Epithelial cell of umbilical artery (primary cell): ENCODE results near the gene RET. TPM values are rescaled to one million over a fixed set of nuclear protein-coding genes. Genes with fewer than 3 reads are reported as not detected.

ENCODE experiments used
- total RNA-seq: library from RNA; depleted of rRNA; stranded (reverse); fragments of >200 nt; gene quantifications from 2 replicates; pipeline ENCODE4 v1.2.3, GENCODE V29; 2014

Gene RET
- total RNA-seq = not detected in 2 replicates

GRCh38 chr10:43076876-43077420 lies at the start of gene RET:
Gene RET, plus strand, starts transcription at chr10:43077069. Its CDS starts 190 bp downstream, at chr10:43077259.

DNA sequence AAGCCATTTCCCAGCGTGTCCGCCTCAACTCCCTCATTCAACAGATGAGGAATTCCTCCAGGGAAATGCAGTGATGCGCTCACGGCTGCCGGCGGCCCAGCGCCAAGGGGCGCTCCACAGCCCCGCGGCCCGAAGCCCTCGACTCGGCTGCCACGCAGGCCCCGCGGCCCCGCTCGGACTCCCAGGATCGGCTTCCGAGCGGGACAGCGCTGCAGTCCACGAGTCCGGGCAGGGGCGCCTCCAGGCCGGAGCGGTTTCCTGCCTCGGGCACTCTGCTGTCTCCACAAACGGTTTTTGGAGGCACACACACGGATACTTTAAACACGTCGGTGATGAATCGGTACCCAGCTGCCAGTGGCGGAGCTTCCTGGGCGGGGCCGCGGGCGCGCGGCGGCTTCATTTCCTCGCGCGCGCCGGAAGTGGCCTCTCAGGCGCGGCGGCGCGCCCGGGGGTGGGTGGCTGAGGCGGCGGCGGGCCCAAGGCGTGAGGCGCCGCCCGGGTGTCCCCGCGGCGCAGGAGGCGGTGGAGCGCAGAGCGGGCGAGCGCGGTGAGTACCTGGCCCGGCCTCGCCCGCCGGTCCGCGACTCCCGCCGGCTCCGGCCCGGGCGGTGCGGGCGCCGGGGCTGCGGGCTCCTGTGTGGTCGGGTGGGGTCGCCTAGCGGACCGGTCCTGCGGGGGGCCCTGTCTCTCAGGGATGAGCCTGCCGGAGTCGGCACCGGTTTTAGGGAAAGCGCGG lies 61.3 kb downstream of the RET start, which contains the start of gene CSGALNACT2:
TSS of gene CSGALNACT2 (plus strand) at position 425 of the 736 bp plus-strand sequence. CDS start 16,705 bp downstream, outside the sequence.

Other genes starting within 250 kb of the RET start
- gene CSGALNACT2, start 61.4 kb downstream of the RET start, total RNA-seq = 12.0 and 12.3 TPM in 2 replicates
- gene RASGEF1A, start 190.0 kb downstream of the RET start, total RNA-seq = 1.1 and 1.6 TPM in 2 replicates